ENCODE measurements around the gene PPP2R5C.

DNA sequence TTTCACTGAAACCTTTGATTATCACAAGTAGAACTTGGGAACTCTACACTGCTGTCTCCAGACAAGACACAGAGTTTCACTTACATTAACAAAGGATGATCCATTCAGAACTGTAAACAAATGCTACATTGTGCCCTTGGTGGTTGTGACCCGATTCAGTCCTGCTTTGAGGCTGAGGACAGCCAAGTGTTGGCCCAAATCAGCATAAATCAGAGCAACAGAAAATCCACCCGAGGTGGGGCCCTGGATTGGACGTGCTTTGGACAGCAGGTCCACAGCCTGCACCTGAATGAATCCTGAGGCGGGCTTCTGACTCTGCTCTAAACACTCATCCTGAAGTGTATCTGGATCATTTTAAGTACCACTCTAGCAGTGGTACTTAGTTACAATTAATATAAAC, 68.8 kb downstream of the PPP2R5C start:
- TF ChIP-seq CTCF (IDR thresholded peaks at IDR 0.05; ENCODE audit: extremely low read depth in 1 of 2, insufficient read depth in 1 of 2, low read depth in 1 of 2, low read length in 2 of 2), result no peak
- TF ChIP-seq POLR2AphosphoS5 (IDR thresholded peaks at IDR 0.05; ENCODE audit: insufficient read depth, low read depth, low read length), result no peak
- no peak for TF ChIP-seq POLR2A (IDR thresholded peaks at IDR 0.05; ENCODE audit: low read depth, low read length)
- no peak for TF ChIP-seq EZH2 (IDR thresholded peaks at IDR 0.05; ENCODE audit: borderline replicate concordance, low read depth, low read length, severe bottlenecking)
- no peak for TF ChIP-seq GATA2 (IDR thresholded peaks at IDR 0.05; ENCODE audit: insufficient read depth, insufficient read length, low read depth, low read length)
- no peak for TF ChIP-seq MYC (IDR thresholded peaks at IDR 0.05; ENCODE audit: low read depth, low read length)
- TF ChIP-seq, protein P1, sequence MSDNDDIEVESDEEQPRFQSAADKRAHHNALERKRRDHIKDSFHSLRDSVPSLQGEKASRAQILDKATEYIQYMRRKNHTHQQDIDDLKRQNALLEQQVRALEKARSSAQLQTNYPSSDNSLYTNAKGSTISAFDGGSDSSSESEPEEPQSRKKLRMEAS (IDR thresholded peaks at IDR 0.05; ENCODE audit: insufficient read depth, insufficient read length), result no peak
